Mononuclear cell (primary cell): ENCODE data around the gene TMEM43. TPM values are rescaled to one million over a fixed set of nuclear protein-coding genes. Genes with fewer than 3 reads are reported as not detected.
"Not testable (repeated sequence)": the region's sequence is repeated elsewhere in the genome, so short reads cannot be mapped to it uniquely, and the experiment has no call there.

Source experiments
- H3K27me3 ChIP-seq: 2 replicates; pipeline ENCODE4 v1.6.0; 2011; ENCODE audit warnings: low read length, control low read depth; ENCODE audit not compliant: insufficient read depth
- H3K4me1 ChIP-seq: 2 replicates; pipeline ENCODE4 v1.5.1; 2011; ENCODE audit warnings: mild to moderate bottlenecking, low read length, control low read depth; ENCODE audit not compliant: insufficient read depth
- H3K4me3 ChIP-seq: 2 replicates; pipeline ENCODE4 v1.5.1; 2011; ENCODE audit warnings: mild to moderate bottlenecking, low read length, moderate library complexity
- H3K9me3 ChIP-seq: 2 replicates; pipeline ENCODE4 v1.5.1; 2011; ENCODE audit warnings: low read depth, mild to moderate bottlenecking, control low read depth, low read length
- total RNA-seq: library from RNA; depleted of rRNA; stranded (reverse); fragments of >200 nt; gene quantifications from one replicate; pipeline ENCODE4 v1.2.3, GENCODE V29; 2012

Gene TMEM43, protein sequence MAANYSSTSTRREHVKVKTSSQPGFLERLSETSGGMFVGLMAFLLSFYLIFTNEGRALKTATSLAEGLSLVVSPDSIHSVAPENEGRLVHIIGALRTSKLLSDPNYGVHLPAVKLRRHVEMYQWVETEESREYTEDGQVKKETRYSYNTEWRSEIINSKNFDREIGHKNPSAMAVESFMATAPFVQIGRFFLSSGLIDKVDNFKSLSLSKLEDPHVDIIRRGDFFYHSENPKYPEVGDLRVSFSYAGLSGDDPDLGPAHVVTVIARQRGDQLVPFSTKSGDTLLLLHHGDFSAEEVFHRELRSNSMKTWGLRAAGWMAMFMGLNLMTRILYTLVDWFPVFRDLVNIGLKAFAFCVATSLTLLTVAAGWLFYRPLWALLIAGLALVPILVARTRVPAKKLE
- 23.7 TPM for total RNA-seq

DNA sequence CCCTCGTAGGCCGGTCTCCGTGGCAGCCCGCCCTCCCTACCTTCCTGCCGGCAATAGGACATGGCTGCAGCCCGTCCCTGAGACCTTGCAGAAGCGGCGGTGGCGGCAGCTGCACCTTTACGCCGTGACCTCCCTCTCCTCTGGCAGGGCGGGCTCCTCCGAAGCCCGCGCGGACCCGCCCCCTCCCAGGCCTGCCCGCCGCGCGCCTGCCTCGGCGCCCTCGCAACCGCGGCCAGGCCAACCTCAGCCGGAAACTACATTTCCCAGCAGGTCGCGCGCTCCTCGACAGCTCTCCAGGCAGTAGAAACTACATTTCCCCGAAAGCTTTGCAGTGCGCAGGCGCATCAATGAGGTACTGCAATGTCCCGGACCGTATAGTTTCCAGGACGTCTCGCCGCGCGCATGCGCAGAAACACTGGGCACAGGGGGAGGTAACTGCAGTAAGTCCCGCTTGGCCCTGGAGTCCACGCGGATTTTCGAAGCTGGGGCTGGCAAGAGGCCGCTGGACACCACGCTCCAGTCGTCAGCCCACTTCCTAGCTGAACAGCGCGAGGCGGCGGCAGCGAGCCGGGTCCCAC, at the start of gene TMEM43, which contains the start of gene CHCHD4:
TSS of gene TMEM43 (plus strand) at position 438 of the 578 bp plus-strand sequence. CDS start 142 bp downstream, outside the sequence.
TSS of gene CHCHD4 (minus strand) at position 256 of the 578 bp plus-strand sequence. CDS start at position 62, 194 bp downstream.
- Histone ChIP-seq H3K9me3 (no peaks in the 10 kb centered on the region), H3K4me3 (peak within 1 kb of the TSS; percentile 96), H3K4me1 (peaks cover 44% of the 10 kb centered on the region), H3K27me3 (no peaks in the 10 kb centered on the region)

DNA sequence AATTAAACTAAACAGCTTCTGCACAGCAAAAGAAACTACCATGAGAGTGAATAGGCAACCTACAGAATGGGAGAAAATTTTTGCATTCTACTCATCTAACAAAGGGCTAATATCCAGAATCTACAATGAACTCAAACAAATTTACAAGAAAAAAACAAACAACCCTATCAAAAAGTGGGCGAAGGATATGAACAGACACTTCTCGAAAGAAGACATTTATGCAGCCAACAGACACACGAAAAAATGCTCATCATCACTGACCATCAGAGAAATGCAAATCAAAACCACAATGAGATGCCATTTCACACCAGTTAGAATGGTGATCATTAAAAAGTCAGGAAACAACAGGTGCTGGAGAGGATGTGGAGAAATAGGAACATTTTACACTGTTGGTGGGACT, 49.6 kb upstream of the TMEM43 start:
- not testable (repeated sequence) for H3K9me3 ChIP-seq, H3K4me1 ChIP-seq, H3K27me3 ChIP-seq, H3K4me3 ChIP-seq

DNA sequence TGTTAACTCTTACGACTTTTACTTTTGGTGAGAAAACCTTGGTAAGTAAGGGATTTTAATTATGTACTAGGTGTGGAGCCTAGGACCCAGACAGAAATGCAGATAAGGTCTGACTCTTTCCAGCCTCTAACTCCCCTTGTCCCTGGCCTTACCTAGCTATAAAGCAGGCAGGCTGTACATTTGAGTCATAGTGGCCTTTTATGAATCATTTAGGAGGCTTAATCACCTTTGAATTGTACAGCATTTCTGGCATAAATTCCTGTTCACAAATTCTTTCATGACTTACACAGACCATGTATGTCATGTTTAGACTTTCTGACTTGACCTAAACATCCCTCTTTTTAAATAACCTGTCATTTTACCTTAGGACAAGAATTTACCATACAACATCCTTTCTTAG, 47.5 kb upstream of the TMEM43 start:
- H3K4me1 ChIP-seq = no peaks in the 10 kb centered on the region
- no peak overlapping the region for H3K4me3 ChIP-seq
- no peaks in the 10 kb centered on the region for H3K27me3 ChIP-seq
- H3K9me3 ChIP-seq = no peaks in the 10 kb centered on the region

DNA sequence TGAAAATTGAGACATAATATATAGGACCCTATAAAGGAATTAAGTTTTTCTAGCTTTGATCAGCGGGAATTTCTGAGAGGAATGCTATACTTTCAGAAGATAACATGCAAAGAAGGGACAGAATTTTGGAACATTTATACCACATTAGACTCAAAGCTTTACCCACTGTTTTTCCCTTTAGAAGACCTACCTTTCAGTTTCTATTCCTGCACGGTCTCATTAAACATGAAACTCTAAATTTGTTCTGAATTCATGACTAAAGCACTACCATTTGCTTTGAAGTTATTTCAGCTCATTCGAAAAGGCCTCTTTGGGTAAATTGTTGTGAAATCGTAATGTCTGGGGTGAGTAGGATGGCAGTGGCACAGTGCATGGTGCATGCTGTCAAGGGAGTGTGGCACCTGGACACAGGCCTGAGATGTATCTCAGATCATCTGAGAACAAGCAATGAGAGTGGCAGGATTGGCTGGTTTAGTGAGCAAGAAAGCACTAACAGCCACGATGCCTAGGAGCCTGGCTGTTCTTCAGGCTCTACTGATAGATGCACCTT, 42.7 kb upstream of the TMEM43 start:
- H3K4me3 ChIP-seq = no peak overlapping the region

DNA sequence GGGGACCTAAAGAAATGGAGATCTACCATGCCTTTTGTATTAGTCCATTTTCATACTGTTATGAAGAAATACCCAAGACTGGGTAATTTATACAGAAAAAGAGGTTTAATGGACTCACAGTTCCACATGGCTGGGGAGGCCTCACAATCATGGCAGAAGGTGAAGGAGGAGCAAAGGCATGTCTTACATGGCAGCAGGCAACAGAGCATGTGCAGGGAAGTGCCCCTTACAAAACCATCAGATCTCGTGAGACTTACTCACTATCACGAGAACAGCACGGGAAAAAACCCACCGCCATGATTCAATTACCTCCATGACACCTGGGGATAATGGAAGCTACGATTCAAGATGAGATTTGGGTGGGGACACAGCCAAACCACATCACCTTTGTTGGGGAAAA, 37.4 kb upstream of the TMEM43 start:
- H3K27me3 ChIP-seq, H3K4me1 ChIP-seq, H3K4me3 ChIP-seq, H3K9me3 ChIP-seq: not testable (repeated sequence)

More for the DNA sequence above, 42.7 kb upstream of the TMEM43 start:
- Histone ChIP-seq H3K4me1 (no peaks in the 10 kb centered on the region), H3K27me3 (no peaks in the 10 kb centered on the region), H3K9me3 (no peaks in the 10 kb centered on the region)

DNA sequence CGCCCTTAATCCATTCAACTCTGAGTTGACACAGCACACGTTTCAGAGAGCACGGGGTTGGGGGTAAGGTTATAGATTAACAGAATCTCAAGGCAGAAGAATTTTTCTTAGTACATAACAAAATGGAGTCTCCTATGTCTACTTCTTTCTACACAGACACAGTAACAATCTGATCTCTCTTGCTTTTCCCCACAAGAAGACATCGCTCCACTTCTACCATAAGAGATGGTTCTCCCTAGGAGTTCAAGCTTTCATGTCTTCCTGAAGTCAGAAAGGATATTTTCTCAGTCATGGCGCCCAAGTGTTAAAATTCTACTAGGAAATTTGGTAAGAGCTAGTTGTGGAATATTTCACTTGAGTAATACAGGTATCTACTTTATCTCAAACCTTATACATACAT, 32.9 kb upstream of the TMEM43 start:
- H3K27me3 ChIP-seq, H3K4me3 ChIP-seq, H3K9me3 ChIP-seq, H3K4me1 ChIP-seq: not testable (repeated sequence)

DNA sequence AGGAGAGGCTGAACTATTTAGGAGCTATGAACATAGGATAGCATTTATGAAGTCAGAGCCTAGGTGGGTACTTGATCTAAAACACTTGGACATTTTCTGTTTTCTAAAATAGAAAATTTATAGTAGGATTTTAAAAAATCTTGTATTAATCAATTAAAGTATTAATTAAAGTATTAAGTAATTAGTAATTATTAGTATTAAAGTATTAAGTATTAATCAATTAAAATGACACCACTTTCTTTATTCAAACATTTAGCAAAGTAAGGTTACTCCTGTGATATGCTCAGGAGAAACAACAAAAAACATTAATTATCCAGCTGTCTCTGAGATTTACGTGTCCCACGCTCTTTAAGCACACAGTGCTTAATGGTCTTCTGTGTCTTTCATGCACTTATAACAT, 32.4 kb upstream of the TMEM43 start:
- Histone ChIP-seq H3K9me3 (no peaks in the 10 kb centered on the region), H3K4me1 (no peaks in the 10 kb centered on the region), H3K27me3 (peaks cover 7% of the 10 kb centered on the region), H3K4me3 (no peak overlapping the region)

DNA sequence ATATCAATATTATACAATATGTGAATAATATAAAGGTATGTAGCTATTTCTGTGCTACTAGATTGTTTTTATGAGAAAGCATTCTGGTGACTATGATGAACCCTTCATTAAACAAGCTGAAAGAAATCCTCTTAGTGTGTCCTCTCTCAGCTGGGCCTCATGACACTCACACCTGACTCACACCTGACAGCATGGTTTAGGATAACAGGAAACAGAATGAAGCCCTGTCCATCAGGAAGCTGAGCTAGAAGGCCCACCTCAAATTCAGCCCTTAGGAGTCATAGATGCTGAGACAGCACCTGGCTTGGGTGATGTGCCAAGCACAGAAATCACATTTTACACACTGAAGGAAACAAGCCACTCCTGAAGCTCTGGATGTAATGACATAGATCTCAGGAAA, 31.0 kb upstream of the TMEM43 start:
- Histone ChIP-seq H3K4me3 (no peak overlapping the region), H3K9me3 (no peaks in the 10 kb centered on the region), H3K27me3 (peaks cover 14% of the 10 kb centered on the region), H3K4me1 (no peaks in the 10 kb centered on the region)

DNA sequence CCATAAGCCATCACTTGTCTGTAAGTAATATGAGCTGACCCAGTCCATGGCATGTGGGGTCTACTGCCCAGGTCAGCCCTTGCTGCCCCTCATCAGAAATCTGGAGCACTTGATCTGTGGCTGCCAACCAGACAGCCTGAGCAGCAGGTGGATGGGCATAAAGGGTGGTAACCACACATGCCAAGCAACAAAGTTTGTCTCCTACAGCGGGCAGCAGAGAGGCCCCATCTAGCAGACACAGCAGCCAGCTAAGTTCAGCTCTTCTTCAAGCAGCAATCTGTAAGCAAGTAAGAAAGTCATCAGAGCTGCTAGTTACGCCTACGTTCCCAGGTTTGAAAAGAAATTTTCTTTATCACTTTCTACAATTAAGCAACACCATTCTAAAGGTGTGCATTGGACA, 28.1 kb upstream of the TMEM43 start:
- Histone ChIP-seq H3K4me3 (no peak overlapping the region), H3K27me3 (peaks cover 14% of the 10 kb centered on the region), H3K4me1 (no peaks in the 10 kb centered on the region), H3K9me3 (no peaks in the 10 kb centered on the region)

DNA sequence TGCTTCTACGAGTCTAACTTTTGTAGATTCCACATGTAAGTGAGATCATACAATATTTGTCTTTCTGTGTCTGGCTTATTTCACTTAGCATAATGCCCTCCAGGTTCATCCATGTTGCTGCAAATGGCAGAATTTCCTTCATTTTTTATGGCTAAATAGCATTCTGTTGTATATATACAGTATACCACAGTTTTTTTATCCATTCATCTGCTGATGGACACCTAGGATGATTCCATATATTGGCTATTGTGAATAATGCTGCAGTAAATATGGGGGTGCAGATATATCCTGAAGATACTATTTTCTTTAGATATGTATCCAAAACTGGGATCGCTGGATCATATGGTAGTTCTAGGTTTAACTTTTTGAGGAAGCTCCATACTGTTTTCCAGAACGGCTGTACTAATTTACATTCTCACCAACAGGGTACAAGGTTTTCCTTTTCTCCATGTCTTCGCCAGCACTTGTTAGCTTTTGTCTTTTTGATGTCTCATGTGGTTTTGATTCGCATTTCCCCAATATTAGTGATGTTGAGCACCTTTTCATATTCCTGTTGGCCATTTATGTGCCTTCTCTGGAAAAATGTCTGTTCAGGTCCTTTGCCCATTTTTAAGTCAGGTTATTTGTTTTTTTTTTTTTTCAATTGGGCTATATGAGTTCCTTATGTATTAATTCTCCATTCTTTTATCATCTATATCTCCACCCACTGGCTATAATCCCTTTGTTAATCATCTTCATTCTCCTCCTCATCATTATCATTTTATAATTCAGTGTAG, 27.0 kb upstream of the TMEM43 start:
- Histone ChIP-seq H3K4me1 (no peaks in the 10 kb centered on the region), H3K4me3 (no peak overlapping the region), H3K27me3 (peaks cover 14% of the 10 kb centered on the region), H3K9me3 (no peaks in the 10 kb centered on the region)

DNA sequence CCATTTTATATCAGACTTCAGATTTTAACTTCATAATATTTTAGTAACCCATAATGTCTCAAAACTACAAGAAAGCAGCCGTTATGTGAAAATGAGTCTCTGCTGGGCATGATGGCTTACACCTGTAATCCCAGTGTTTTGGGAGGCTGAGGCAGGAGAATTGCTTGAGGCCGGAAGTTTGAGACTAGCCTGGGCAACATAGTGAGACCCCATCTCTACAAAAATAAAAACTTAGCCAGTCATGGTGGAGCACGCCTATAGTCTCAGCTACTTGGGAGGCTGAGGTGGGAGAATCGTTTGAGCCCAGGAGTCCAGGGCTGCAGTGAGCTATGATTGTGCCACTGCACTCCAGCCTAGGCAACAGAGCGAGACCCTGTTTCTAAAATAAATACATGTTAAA, 15.0 kb upstream of the TMEM43 start:
- H3K4me1 ChIP-seq, H3K27me3 ChIP-seq, H3K4me3 ChIP-seq, H3K9me3 ChIP-seq: not testable (repeated sequence)

DNA sequence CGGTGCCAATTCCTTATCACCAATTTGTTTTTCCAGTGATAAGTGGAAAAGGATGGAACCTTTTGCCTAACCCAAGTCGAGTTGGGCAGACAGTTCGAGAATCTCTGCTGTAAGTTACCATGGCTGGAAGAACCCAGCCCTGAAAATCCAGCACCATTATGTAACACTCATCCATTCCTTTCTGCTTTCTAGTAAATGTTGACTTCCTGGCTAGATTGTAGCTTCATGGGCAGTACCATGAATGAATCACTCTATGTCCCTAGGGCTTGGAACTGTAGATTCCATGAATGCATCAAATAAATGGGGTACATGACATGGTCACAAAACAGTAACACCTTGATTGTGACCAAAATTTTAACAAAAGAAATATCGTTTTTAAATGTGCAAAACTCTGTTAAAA, 14.2 kb upstream of the TMEM43 start:
- H3K27me3 ChIP-seq = no peaks in the 10 kb centered on the region
- H3K4me1 ChIP-seq = no peaks in the 10 kb centered on the region
- H3K4me3 ChIP-seq = no peak overlapping the region
- H3K9me3 ChIP-seq = no peaks in the 10 kb centered on the region

DNA sequence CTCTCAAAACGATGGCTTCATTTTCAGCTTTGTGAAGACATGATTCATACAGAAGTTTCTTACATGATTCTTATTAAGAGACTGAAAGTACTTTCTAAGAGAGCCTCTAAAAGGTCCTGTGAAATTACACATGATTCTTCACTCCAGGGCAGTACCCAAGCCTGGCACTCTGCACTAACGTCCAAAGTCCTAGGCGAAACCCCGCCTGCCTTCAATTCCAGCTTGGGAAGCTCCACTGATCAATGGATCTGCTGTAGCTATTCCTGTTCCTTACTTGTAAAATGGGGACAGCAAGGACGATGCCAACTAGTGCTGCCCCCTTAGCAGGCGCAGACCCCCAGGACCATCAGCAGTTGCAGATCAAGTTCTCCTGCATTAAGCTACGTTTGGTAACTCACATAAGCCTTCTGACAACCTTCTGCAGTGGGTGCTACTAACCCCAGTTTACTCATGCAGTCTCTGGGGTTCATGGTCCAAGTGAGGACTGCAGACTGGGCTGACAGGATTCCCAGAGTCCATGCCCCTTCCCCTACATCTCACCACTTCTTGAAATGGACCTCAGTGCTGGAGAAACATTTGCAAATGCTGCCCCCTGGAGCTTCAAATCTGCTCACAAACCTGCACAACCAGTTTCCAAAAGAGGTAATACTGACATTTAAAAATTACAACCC, 10.8 kb upstream of the TMEM43 start:
- Histone ChIP-seq H3K27me3 (no peaks in the 10 kb centered on the region), H3K9me3 (no peaks in the 10 kb centered on the region), H3K4me1 (no peaks in the 10 kb centered on the region), H3K4me3 (no peak overlapping the region)

DNA sequence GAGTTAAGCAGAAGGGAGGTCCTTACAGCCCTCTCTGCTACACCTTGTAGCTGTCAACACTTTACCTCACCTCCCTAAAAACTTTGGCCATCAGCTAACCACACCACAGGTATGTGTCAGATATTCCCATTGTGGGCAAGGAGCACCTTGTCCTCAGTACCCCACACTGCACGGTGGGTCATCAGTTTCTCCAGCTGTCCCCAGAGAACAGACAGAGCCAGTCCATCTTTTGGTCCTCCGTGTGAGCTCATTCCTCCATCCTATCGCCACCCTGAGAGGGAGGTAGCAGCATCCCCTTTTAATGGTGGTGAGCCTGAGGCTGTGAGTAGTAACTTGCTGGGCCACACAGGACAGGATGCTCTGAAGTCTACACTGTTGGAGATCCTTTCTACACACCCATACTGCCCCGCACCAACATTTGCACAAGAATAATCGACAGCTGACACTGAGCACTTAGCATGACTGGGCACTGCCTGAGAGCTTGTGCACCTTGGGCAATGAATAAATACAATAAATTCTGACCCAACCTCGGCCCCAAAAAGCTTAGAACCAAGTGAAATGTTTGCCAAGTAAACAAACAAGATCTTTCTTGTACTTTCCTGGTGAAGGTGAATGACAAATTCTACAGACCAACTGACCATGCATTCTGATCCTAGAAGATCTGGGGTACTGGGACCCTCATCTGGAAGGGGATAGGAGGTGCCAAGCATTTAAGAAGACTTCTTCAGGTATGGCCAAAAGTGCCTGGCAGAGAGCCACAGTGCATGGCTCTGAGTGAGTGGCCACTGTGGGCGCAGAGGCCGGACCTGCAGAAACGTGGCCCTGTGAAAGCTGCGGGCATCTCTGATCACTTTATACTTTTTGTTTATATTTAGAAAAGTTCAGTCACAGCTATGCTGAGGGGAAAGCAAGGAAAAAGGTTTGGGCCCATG, 7.1 kb upstream of the TMEM43 start:
- no peaks in the 10 kb centered on the region for H3K9me3 ChIP-seq
- H3K4me1 ChIP-seq = no peaks in the 10 kb centered on the region
- H3K4me3 ChIP-seq = no peak overlapping the region
- H3K27me3 ChIP-seq = no peaks in the 10 kb centered on the region
